Esophagus squamous epithelium (tissue), 5 donors: ENCODE data around the gene VGLL3. TPM values are rescaled to one million over a fixed set of nuclear protein-coding genes. Genes with fewer than 3 reads are reported as not detected.

Experiments
- DNase-seq: peaks from one replicate; lab custom pipeline; 2025; lab: John Stamatoyannopoulos, UW
- H3K27ac ChIP-seq, 4 donors: fragments of 200-600 bp; sonication (generic); one replicate each; pipeline ENCODE4 v1.5.1; 2016 to 2019; ENCODE audit warnings: mild to moderate bottlenecking in 1 of 4
- H3K27me3 ChIP-seq, 4 donors: fragments of 200-600 bp; sonication (generic); 1 replicate in 3 of 4; 2 replicates in 1 of 4; pipeline versions ENCODE4 v1.5.1 to v1.6.0; 2017 to 2021; ENCODE audit warnings: antibody characterized with exemption in 1 of 4
- H3K36me3 ChIP-seq, 3 donors: fragments of 200-600 bp; sonication (generic); one replicate each; pipeline ENCODE4 v1.5.1; 2016 to 2019
- H3K4me1 ChIP-seq, 3 donors: fragments of 200-600 bp; sonication (generic); one replicate each; pipeline ENCODE4 v1.5.1; 2017 to 2019
- H3K4me3 ChIP-seq, 4 donors: fragments of 200-600 bp; sonication (generic); 1 replicate in 3 of 4; 2 replicates in 1 of 4; pipeline ENCODE4 v1.5.1; 2016 to 2019; ENCODE audit warnings: mild to moderate bottlenecking in 2 of 4, moderate library complexity in 1 of 4
- H3K9me3 ChIP-seq, 3 donors: fragments of 200-600 bp; sonication (generic); one replicate each; pipeline ENCODE4 v1.5.1; 2016 to 2019
- CTCF ChIP-seq, 6 experiments: fragments of 450-650 bp in 4 of 6; fragments of 200-600 bp in 2 of 6; sonication (generic) in 2 of 6; IDR thresholded peaks; one replicate each; pipeline ENCODE4 v1.5.1; 2016 to 2019; ENCODE audit warnings: antibody characterized with exemption in 6 of 6, mild to moderate bottlenecking in 4 of 6, moderate library complexity in 4 of 6
- POLR2A ChIP-seq, 4 donors: fragments of 450-650 bp; IDR thresholded peaks; one replicate each; pipeline ENCODE4 v1.6.1; 2017; ENCODE audit warnings: antibody characterized with exemption in 4 of 4, mild to moderate bottlenecking in 4 of 4, moderate library complexity in 3 of 4
- WGBS, 2 donors: methylation state at CpG; one replicate each; pipeline ENCODE4 v1.1.5; 2018; 5-methylcytosine and 5-hydroxymethylcytosine counted together
- intact Hi-C: fragments of 100-400 bp; cut with DNase I; formaldehyde crosslinking; loops from one replicate; pipeline ENCODE4 v1.15.0; 2022
- total RNA-seq, 4 donors: library from RNA; depleted of rRNA; stranded (reverse); fragments of >200 nt; gene quantifications; one replicate each; pipeline ENCODE4 v1.1.0, GENCODE V29; 2016
- donor health status: DM: yes; HTN: yes; CAD: no.

Gene VGLL3
- total RNA-seq, 4 donors from 2014 or later, result 0.30 to 19.8 (median 4.1) TPM

DNA sequence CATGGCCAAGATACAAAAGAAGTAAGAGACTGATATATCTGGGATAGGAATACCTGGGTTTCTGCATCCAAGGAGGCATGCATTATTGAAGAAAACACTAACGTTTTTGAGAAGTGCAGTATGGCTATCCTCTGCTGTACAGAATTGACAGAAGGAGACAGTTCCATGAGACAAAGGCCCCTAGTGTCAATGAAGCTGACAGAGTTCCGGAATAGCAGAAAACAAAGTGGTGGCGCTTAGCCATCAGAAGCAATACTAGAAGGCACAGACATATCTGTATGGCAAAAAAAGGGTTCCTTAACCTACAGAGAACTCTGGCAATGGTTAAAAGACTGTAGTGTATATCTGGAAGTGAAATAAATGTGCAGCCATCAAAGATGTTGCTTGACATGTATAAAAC, 77.8 kb downstream of the VGLL3 start:
- no peaks in the 10 kb centered on the region for H3K27me3 ChIP-seq
- no peak overlapping the region for H3K27ac ChIP-seq
- H3K4me1 ChIP-seq, result no peaks in the 10 kb centered on the region
- no peak overlapping the region for H3K4me3 ChIP-seq
- no peak for TF ChIP-seq CTCF (IDR thresholded peaks at IDR 0.05)
- no peak for TF ChIP-seq POLR2A (IDR thresholded peaks at IDR 0.05)
- intact Hi-C loops, result no loop called here
- WGBS, 2 donors, result 67 to 74% methylated on average over 3 of the region's 3 CpGs
- no peaks in the 10 kb centered on the region for H3K9me3 ChIP-seq
- no peak for DNase-seq
- no peaks in the 10 kb centered on the region for H3K36me3 ChIP-seq

DNA sequence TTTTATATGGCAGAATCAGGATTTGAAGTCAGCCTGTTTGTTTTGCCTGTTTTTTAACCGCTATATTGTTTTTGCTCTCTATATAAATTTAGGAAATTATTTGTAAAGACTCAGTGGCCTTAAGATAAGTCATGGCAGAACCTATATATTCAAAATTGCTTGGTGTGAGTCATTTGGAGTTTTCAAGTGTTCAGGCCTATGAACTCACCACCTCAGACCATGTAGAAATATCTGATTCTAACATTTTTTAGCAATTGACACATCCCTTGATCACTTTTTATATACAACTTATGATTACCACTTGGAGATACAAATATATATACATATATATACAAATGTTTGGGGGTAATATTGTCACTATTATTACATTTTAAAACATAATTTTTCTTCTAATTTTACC, 95.7 kb downstream of the VGLL3 start:
- Histone ChIP-seq H3K36me3 (no peaks in the 10 kb centered on the region), H3K27me3 (no peaks in the 10 kb centered on the region), H3K4me3 (no peak overlapping the region), H3K4me1 (no peaks in the 10 kb centered on the region), H3K27ac (no peak overlapping the region), H3K9me3 (no peaks in the 10 kb centered on the region)
- intact Hi-C loops, result no loop called here
- WGBS, 2 donors, result 83 to 88% methylated on average over 1 of the region's 1 CpG
- TF ChIP-seq POLR2A (IDR thresholded peaks at IDR 0.05) (no peak), CTCF (IDR thresholded peaks at IDR 0.05) (no peak)
- no peak for DNase-seq

DNA sequence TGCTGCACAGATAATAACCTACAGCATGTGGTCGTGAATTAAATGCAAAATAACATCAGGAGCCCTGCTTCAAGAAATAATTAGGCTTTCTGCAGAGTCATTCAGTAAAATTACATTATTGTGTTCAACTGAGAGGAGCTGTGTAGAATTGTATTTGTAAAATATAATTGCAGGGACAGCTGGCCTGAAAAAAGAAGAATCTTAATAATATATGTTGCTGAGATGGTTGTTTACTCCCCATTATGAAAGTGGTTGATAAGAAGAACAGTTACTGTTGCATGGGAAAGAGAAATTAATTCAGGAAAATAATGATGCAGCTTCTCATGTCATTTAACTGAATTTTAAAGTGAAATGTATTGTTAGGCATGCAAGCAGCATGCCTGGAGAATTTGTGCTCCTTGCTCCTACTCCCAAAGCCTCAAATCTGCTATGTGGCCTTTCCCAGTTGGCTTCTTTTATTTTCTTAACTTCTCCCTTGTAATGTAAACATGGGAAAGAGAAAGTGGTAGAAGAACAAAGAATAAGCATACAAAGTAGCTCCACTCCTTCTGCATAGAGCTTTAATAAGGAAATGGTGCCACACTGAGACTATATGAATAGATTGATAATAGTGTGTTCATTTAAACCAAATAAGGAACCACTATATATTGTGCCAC, 100.1 kb downstream of the VGLL3 start:
- H3K27ac ChIP-seq, result no peak overlapping the region
- WGBS, 2 donors, result 40 to 50% methylated on average over 1 of the region's 1 CpG
- intact Hi-C loops, result no loop called here

More for the DNA sequence above, 100.1 kb downstream of the VGLL3 start:
- no peak for TF ChIP-seq POLR2A (IDR thresholded peaks at IDR 0.05)
- no peak for TF ChIP-seq CTCF (IDR thresholded peaks at IDR 0.05)
- Histone ChIP-seq H3K9me3 (no peaks in the 10 kb centered on the region), H3K27me3 (no peaks in the 10 kb centered on the region), H3K36me3 (no peaks in the 10 kb centered on the region), H3K4me3 (no peak overlapping the region), H3K4me1 (no peaks in the 10 kb centered on the region)
- no peak for DNase-seq

Other genes with a start within 250 kb of the VGLL3 start
- 10 to 100 TPM; 33.5 to 41.6 (median 37.4) TPM for gene CHMP2B, start 236.2 kb upstream of the VGLL3 start, total RNA-seq